Gastroesophageal sphincter (tissue), 3 donors: ENCODE data around the gene GRHL1.

Source experiments
- EP300 ChIP-seq: sonication (generic); formaldehyde crosslinking; IDR thresholded peaks from one replicate; pipeline ENCODE4 v1.6.1; 2017; ENCODE audit warnings: antibody characterized with exemption, mild to moderate bottlenecking
- POLR2A ChIP-seq, 2 donors: fragments of 450-650 bp; IDR thresholded peaks; one replicate each; pipeline ENCODE4 v1.6.1; 2017; ENCODE audit warnings: antibody characterized with exemption in 2 of 2, mild to moderate bottlenecking in 2 of 2, moderate library complexity in 1 of 2
- POLR2AphosphoS5 ChIP-seq: sonication (generic); formaldehyde crosslinking; IDR thresholded peaks from one replicate; pipeline ENCODE4 v1.6.1; 2017; ENCODE audit warnings: antibody characterized with exemption
- TF ChIP-seq, protein P1 (sequence below), 4 experiments: fragments of 200-600 bp in 2 of 4; fragments of 450-650 bp in 2 of 4; sonication (generic) in 1 of 4; IDR thresholded peaks; one replicate each; pipeline ENCODE4 v1.5.1; 2017 to 2019; ENCODE audit warnings: antibody characterized with exemption in 4 of 4, mild to moderate bottlenecking in 2 of 4, moderate library complexity in 2 of 4

DNA sequence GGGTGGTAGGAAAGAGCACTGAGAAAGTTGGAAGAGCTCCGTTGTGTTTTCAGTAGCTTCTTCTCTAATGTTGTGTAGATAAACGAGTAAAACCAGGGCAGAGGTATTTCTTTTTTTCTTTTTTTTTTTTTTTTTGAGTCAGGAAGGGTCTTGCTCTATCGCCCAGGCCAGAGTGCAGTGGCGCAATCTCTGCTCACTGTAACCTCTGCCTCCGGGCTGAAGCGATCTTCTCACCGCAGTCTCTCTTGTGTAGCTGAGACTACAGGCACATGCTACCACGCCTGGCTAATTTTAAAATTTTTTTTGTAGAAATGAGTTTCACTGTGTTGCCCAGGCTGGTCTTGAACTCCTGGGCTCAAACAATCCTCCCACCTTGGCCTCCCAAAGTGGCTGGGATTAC lies 6.6 kb downstream of the GRHL1 start:
- TF ChIP-seq, protein P1, sequence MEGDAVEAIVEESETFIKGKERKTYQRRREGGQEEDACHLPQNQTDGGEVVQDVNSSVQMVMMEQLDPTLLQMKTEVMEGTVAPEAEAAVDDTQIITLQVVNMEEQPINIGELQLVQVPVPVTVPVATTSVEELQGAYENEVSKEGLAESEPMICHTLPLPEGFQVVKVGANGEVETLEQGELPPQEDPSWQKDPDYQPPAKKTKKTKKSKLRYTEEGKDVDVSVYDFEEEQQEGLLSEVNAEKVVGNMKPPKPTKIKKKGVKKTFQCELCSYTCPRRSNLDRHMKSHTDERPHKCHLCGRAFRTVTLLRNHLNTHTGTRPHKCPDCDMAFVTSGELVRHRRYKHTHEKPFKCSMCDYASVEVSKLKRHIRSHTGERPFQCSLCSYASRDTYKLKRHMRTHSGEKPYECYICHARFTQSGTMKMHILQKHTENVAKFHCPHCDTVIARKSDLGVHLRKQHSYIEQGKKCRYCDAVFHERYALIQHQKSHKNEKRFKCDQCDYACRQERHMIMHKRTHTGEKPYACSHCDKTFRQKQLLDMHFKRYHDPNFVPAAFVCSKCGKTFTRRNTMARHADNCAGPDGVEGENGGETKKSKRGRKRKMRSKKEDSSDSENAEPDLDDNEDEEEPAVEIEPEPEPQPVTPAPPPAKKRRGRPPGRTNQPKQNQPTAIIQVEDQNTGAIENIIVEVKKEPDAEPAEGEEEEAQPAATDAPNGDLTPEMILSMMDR (IDR thresholded peaks at IDR 0.05) = no peak
- TF ChIP-seq POLR2AphosphoS5 (no peak), POLR2A (IDR thresholded peaks at IDR 0.05) (no peak), EP300 (no peak)
